CD4-positive, alpha-beta T cell treated with Interferon alpha-2 for 1 hour (primary cell): ENCODE results near the gene LUZP1.

ENCODE experiments used
- DNase-seq, 2 donors: peaks; one replicate each; pipeline ENCODE4 v3.0.0-alpha.2; 2020 to 2022

The LUZP1 gene

DNA sequence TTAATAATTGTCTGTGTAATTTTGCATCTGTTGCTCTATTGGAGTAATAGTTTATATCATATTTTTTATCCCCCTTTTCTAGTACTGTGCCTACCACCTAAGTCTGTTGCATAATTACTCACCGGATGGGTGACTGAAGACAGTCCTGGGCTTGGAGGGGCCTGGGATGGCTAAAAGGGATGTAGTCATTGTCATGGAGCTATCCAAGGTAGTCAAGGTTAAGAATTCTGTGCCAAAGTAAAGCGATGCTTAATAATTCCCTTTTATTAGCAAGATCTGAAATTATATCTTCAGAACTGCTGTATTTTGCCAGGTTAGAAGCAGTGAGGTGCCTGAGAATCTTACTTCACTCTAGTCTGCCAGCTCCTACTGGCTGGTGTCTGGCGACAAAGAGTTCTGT, 87.8 kb downstream of the LUZP1 start:
- DNase-seq: no peak

DNA sequence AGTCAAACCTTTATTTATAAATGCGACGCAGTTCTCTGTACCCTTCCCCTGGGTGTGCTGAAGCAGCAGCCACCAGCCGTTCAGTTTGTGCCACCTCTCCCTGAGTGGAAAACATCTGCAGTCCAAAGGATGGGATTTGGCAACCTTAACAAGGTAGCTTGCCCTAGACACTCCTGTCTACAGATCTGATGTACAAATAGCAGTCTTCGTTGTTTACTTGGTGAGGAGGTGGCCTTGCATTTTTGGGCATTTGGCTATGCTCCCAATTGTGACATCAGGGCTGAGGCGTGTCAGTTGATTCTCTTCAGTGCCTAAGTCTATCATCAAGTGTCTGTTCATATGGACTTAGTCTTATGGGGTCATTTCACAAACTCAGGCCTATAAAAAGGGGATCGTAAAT, 89.6 kb downstream of the LUZP1 start:
- DNase-seq: no peak

DNA sequence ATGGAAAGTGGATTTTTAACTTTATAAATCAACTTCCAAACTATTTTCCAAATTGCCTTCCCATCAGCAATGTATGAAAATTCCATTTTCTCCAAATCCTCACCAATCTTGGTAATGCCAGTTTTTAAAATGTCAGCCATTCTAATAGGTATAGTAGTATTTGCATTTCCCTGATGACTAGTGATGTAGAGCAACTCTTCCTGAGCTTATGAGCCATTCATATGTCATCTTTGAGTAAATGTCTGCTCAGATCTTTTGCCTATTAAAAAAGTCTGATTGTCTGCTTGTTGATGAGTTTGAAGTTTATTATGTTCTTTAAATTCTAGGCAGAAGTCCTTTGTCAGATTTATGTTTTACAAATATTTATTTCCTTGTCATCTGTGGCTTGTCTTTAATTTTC, 94.6 kb downstream of the LUZP1 start:
- no peak for DNase-seq

DNA sequence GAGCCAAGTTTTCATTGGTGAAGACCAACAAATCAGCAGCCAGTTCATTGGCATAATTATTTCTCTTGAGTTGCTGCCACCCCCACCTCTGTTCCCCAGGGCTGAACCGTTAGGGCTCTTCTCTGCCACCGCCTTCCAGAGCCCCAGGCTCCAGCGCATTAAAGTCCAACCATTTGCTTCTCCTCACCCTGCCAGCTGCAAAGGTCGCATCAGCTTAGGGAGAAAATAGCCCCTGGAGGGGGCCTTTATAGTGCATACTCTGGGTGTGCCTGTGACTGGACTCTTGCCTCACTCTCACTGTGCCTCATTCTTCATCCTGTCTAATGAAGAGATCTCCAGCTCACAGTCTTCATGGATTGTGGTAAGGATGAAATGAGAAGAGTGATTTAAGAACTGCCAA, 99.0 kb downstream of the LUZP1 start:
- DNase-seq: no peak

DNA sequence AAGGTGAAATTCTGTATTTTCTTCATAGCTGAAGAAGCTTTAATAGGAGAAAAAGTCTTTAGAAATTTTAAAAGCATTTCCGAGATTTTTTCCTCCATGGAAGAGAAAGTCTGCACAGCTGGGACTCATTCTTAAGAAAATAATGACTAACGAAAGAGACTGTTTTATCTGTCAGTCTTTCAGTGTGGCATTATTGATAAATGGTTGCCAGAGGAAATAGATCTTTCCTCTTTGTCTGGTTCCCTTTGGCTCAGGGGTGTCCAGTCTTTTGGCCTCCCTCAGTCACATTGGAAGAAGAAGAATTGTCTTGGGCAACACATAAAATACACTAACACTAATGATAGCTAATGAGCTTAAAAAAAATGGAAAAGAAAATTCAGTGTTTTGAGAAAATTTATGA, 99.5 kb downstream of the LUZP1 start:
- no peak for DNase-seq

DNA sequence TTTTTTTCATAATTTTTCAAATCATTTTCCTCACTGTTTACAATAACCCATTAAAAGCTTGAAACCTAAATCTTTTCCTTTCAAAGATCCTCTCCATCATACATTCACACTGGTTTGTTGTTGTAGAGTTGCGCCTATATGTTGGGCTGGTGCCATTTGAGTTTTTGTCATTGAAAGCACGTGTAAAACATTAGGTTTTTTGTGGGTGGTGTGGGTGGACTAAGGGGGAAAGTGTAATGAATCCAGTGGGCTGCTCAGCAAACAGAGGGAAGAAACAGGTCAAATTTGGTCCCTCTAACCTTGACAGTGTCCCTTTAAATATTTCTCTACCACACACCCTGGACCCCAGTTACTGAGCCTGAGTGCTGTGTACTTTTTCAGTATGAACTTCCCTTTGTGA, 102.6 kb downstream of the LUZP1 start:
- no peak for DNase-seq

DNA sequence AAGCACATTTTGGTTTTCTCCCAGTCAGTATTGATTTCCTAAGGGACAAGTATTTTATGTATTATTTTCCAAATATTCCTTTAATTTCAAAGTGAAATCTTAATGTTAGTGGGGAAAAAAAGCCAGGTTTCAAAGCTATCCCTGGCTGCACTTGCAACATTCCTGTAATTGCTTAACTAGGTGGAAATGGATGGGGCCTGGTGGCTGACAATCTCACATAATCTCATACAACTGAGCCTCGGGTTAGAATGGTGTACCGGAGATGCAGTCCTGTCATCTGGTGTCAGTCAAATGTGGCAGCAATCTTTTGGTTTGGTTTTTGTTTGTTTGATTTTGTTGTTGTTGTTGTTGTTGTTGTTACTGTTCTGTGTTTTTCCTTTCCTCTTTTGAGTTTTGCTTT, 103.3 kb downstream of the LUZP1 start:
- DNase-seq: no peak

DNA sequence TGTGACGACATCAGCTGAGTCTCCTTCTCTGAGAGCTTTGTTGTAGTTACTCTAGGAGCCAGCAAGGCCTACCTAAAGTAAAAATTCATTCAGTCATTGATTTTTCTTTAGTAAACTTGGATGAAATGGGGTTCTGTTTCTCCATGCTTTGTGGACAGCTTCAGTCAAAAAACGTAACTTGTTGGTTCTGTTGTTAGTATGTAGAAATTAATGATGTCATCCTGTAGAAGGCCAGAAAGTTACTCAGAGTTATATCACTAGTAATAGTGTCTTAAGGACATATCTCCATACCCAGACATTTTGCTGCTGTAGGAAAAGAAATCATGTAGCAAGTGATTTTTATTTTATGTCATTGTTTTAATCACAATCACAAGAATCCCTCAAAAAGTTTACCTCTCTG, 106.4 kb downstream of the LUZP1 start:
- no peak for DNase-seq

DNA sequence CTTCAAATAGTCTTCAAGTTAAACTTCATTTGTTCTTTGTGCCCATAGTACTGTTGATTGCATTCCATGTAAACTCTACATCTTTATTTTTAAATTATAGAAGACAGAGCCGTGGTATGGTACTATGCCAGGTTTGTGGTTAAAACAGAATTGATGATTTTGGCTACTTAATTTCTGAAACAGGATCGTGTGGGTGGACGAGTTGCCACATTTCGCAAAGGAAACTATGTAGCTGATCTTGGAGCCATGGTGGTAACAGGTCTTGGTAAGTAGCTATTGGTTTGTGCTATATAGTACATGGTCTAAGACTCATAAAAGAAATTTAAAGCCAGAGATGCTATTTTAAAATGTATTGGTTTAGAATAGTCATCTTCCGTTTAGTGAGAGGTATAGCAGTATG, 111.4 kb downstream of the LUZP1 start:
- DNase-seq: no peak

DNA sequence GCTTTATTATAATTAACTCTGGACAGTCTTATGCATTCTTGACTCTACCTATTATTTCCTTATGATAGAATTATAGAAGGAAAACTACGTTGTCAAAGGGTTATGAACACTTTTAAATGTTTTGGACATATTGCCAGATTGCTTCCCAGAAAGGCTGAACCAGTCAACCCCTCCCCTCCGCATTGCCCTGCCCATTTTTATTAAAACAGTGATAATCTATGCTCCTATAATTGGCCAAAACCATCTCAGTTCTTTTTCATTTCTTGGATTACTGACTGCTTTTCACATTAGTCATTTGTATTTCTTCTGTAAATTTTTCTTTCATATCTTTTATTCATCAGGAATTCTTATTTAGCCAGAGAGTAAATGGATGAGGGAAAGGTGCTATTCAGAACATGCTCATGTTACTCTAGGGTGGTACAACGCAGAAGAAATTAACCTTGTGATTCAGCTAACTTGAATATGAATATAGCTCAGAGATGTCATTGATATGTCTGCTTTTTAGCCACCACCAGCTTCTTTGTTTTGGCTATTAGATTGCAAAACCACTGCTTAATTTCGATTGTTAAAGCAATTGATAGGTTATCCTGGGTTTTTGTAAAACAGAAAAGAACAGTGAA, 117.3 kb downstream of the LUZP1 start:
- DNase-seq: no peak

DNA sequence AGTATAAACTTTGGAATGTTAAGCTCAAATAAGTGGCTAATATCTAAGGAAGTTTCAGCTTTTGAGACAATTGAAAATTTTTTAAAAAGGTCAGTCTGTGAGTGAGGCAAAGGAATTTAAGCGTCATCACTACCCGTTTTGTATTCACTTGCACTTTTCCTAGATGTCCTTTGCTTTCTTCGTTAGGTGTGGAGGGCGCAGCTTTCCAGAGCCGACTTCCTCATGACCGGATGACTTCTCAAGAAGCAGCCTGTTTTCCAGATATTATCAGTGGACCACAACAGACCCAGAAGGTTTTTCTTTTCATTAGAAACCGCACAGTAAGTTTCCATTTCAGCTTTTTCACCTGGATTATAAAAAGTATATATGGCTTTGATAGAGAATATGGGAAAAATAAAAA, 118.5 kb downstream of the LUZP1 start:
- DNase-seq: no peak

DNA sequence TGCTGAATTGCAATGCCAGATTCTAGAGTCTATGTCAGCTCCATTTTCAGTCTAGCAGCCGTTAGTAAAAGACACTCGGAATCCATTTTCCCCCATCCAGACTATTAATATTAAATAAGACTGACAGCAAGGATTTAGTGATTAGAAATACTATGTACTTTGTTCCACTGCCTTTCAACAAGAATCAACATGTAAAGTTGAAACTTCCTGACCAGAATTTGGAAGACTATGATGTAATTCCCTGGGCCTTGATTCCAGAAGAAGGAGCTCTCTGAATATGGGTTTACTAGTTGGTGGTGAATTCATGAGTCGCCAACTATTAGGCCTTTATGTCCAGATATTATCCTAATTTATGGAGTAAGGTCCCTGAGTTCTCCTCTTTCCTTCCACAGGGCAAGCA, 124.6 kb downstream of the LUZP1 start:
- no peak for DNase-seq

DNA sequence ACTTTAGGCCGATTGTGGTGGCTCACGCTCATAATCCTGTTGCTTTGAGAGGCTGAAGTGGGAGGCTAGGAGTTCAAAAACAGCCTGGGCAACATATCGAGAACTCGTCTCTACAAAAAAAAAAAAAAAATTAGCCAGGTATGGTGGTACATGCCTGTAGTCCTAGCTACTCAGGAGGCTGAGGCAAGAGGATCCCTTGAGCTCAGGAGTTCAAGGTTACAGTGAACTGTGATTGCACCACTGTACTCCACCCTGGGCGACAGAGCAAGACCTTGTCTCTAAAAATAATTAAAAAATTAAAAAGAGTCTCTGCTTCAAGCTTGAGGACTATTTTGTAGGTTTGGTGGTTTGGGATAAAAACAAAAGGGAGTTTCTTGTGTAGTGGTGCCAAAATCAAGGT, 128.1 kb downstream of the LUZP1 start:
- no peak for DNase-seq

DNA sequence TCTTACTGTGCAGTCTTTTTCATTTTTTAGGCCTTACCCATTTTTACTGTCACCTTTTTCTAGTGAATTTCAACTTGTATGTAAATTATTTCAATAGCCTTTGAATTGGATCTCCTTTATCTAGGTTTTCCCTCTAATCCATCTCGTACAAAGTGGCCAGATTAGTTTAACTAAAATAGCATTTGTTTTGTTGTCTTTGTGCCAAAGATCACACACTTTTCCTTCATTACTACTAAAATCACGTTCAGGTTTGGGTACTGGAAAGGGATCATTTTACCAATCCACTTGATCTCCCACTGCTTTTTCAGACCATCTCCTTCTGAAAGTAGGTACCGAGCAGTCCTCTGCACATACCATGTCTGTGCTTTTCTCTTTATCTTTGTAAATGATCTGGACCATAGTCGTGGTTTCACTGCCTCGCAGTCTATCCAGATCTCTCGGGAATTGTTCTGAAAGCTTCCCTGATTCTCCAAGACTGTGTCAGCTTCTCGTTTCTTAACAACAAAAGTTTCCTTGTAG, 129.3 kb downstream of the LUZP1 start:
- no peak for DNase-seq

DNA sequence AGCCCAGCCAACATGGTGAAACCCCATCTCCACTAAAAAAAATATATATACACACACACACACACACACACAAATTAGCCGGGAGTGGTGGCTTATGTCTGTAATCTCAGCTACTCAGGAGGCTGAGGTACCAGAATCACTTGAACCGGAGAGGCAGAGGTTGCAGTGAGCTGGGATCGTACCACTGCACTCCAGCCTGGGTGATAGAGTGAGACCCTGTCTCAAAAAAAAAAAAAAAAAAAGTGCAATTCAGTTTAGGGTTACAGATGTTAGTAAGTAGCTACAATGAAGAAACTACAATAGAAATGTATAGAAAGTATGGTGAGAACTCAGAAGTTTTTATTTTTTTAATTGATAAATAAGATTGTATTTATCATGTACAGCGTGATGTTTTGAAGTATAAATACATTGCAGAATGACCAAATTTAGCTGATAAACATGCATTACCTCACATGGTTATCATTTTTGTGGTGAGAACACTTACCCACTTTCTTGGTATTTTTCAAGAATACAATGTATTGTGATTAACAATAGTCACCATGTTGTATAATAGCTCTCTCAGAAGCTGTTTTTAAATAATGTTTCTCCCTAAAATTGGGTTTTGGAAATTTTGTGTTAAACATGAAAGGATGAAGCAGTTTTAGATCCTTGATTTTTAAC, 131.4 kb downstream of the LUZP1 start:
- DNase-seq: no peak

DNA sequence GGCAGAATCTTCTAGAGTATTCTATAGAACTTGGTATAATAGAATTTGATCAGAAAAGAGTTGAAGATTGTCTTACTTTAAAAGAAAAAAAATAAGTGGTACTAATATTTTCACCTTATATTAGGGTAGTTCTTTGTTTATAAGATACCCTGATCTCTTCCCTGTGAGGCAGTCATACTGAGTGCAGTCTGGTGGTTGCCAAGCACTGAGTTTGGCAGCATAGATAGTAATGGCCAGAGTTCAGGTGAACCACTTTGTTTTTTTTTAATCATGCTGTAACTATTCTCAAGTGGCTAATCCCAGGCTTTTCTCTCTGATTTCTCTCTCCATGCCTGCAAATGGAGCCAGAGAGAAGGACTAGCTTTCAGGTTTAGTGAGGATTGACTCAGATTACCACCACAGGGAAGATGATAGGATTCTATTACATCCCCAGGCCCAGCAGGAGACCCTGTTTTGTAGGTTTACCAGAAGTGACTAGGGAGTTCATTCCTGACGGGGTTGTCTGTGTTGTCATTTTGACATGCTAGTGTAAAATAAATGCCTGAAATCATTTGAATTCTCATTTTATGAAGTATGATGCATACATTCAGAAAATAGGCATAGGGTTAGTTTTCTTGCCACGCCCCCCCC, 132.7 kb downstream of the LUZP1 start:
- no peak for DNase-seq
